ENCODE data around the gene PCNP. TPM values are rescaled to one million over a fixed set of nuclear protein-coding genes. Genes with fewer than 3 reads are reported as not detected.

The PCNP gene
- total and polyA plus RNA-seq, 2 experiments from 2014 or later: 134 to 185 TPM

- DNase-seq (ENCODE audit: low spot score): no peak
- no peaks in the 10 kb centered on the region for H3K27me3 Mint-ChIP-seq (ENCODE audit: insufficient read depth, low read depth, poor library complexity)
- H4K20me1 ChIP-seq (replicated peaks; ENCODE audit: insufficient read depth): no peaks in the 10 kb centered on the region
- H2AFZ ChIP-seq: no peak overlapping the region
- no peak overlapping the region for H3K4me3 ChIP-seq
- no peaks in the 10 kb centered on the region; the same call in 1 of the 3 replicates for H3K4me1 Mint-ChIP-seq
- no peaks in the 10 kb centered on the region; the same call in 2 of the 3 replicates for H3K36me3 Mint-ChIP-seq (ENCODE audit: low read depth)
- H3K27me3 ChIP-seq (ENCODE audit: insufficient read depth): no peaks in the 10 kb centered on the region
- H3K27ac ChIP-seq (ENCODE audit: low read depth): no peak overlapping the region
- H3K4me3 Mint-ChIP-seq: no peak overlapping the region
- no peak overlapping the region for H3K4me2 ChIP-seq
- no peaks in the 10 kb centered on the region for H3K9me2 ChIP-seq (ENCODE audit: insufficient read depth)
- no peaks in the 10 kb centered on the region for H3K79me2 ChIP-seq (replicated peaks; ENCODE audit: insufficient read depth)
- no peaks in the 10 kb centered on the region; the same call in 2 of the 3 replicates for H3K9me3 Mint-ChIP-seq
- no peaks in the 10 kb centered on the region for H3K36me3 ChIP-seq (ENCODE audit: insufficient read depth)
- TF ChIP-seq POLR2AphosphoS5 (IDR thresholded peaks at IDR 0.05; ENCODE audit: low read depth) (no peak), ETS1 (IDR thresholded peaks at IDR 0.05) (no peak), EZH2phosphoT487 (IDR thresholded peaks at IDR 0.05; ENCODE audit: unreplicated experiment) (no peak), EZH2 (IDR thresholded peaks at IDR 0.05; ENCODE audit: low read depth, unreplicated experiment) (no peak), JUNB (IDR thresholded peaks at IDR 0.05; ENCODE audit: unreplicated experiment) (no peak), CREB1 (CRISPR knock-in tag; IDR thresholded peaks at IDR 0.05; ENCODE audit: low read depth) (no peak), STAT1 (IDR thresholded peaks at IDR 0.05; ENCODE audit: unreplicated experiment) (no peak), NANOG (IDR thresholded peaks at IDR 0.05; ENCODE audit: borderline replicate concordance) (no peak), CTCF (conservative IDR thresholded peaks at IDR 0.05; ENCODE audit: low read depth in 2 of 2) (no peak), REST (IDR thresholded peaks at IDR 0.05; ENCODE audit: unreplicated experiment) (no peak), ZNF114 (CRISPR knock-in tag; IDR thresholded peaks at IDR 0.05) (no peak), ZNF331 (CRISPR knock-in tag; IDR thresholded peaks at IDR 0.05; ENCODE audit: low read depth) (no peak), ZNF462 (CRISPR knock-in tag; IDR thresholded peaks at IDR 0.05) (no peak)
- no peak for ATAC-seq
- no peaks in the 10 kb centered on the region for H3F3A ChIP-seq (replicated peaks; ENCODE audit: low read depth)
- no peaks in the 10 kb centered on the region for H3K4me1 ChIP-seq (ENCODE audit: insufficient read depth)
- H3K27ac Mint-ChIP-seq: no peak overlapping the region
These were observed 57.3 kb downstream of the PCNP start for GRCh38 chr3:101631098-101631796.
